Stimulated activated CD8-positive, alpha-beta memory T cell treated with anti-CD3 and anti-CD28 coated beads, Interleukin-4, amount 100 ng/mL, for 24 hours (primary cell): Measurements from ENCODE around the gene CPEB1.
"Not testable (repeated sequence)": the region's sequence is repeated elsewhere in the genome, so short reads cannot be mapped to it uniquely, and the experiment has no call there.

Experiments
- DNase-seq: peaks from one replicate; pipeline ENCODE4 v3.0.0-alpha.2; 2020; ENCODE audit warnings: low read depth

CPEB1 gene

GRCh38 chr15:82649226-82649999 is 2.2 kb upstream of the CPEB1 start:
- no peak for DNase-seq

- no peak for DNase-seq
These were observed 1.3 kb upstream of the CPEB1 start for GRCh38 chr15:82648257-82649103.

- DNase-seq, result peak; percentile 56
These were observed 683 bp upstream of the CPEB1 start for GRCh38 chr15:82647835-82648256.

GRCh38 chr15:82646250-82647044 is 716 bp downstream of the CPEB1 start:
- no peak for DNase-seq

GRCh38 chr15:82644967-82645852 is 2.0 kb downstream of the CPEB1 start:
- DNase-seq, result not testable (repeated sequence)

- no peak for DNase-seq
These were observed 3.2 kb downstream of the CPEB1 start for GRCh38 chr15:82643992-82644391.

GRCh38 chr15:82642656-82643055 is 4.5 kb downstream of the CPEB1 start:
- DNase-seq, result no peak

GRCh38 chr15:82641129-82641798 is 5.9 kb downstream of the CPEB1 start:
- no peak for DNase-seq

- DNase-seq, result no peak
These were observed 6.5 kb downstream of the CPEB1 start for GRCh38 chr15:82640672-82641071.

GRCh38 chr15:82635798-82636197 is 11.4 kb downstream of the CPEB1 start:
- DNase-seq, result no peak

GRCh38 chr15:82630033-82630432 is 17.1 kb downstream of the CPEB1 start:
- DNase-seq, result no peak

- DNase-seq, result no peak
These were observed 22.0 kb downstream of the CPEB1 start for GRCh38 chr15:82625136-82625535.

- DNase-seq, result no peak
These were observed 22.7 kb downstream of the CPEB1 start for GRCh38 chr15:82624438-82624837.

- DNase-seq, result no peak
These were observed 23.2 kb downstream of the CPEB1 start for GRCh38 chr15:82624008-82624407.

GRCh38 chr15:82621970-82622369 is 25.2 kb downstream of the CPEB1 start:
- DNase-seq, result no peak

- DNase-seq, result no peak
These were observed 33.4 kb downstream of the CPEB1 start for GRCh38 chr15:82613747-82614146.

- DNase-seq, result no peak
These were observed 35.8 kb downstream of the CPEB1 start for GRCh38 chr15:82611348-82611747.

- DNase-seq, result no peak
These were observed 45.0 kb downstream of the CPEB1 start for GRCh38 chr15:82602195-82602594.

- DNase-seq, result no peak
These were observed 47.3 kb downstream of the CPEB1 start for GRCh38 chr15:82599862-82600261.

GRCh38 chr15:82597815-82598214 is 49.3 kb downstream of the CPEB1 start:
- no peak for DNase-seq

GRCh38 chr15:82595766-82596165 is 51.4 kb downstream of the CPEB1 start:
- DNase-seq, result no peak
